GM19238 (cell line): ENCODE results near the gene NDUFAB1.
"Not testable (repeated sequence)": the region's sequence is repeated elsewhere in the genome, so short reads cannot be mapped to it uniquely, and the experiment has no call there.

ENCODE experiments used
- DNase-seq: peaks from one replicate; pipeline ENCODE4 v3.0.0; 2011; ENCODE audit warnings: low spot score; ENCODE audit not compliant: insufficient read length

Gene NDUFAB1

GRCh38 chr16:23595951-23596720 lies at the start of gene NDUFAB1:
NDUFAB1 (minus strand) TSS chr16:23596316; CDS start chr16:23596290, 26 bp downstream.
- peak; percentile 91 for DNase-seq

GRCh38 chr16:23642246-23642774 lies 46.2 kb upstream of the NDUFAB1 start:
- no peak for DNase-seq

- DNase-seq: peak; percentile 93
Observed at GRCh38 chr16:23640931-23641765, 45.0 kb upstream of the NDUFAB1 start, which contains the start of the genes DCTN5 and PALB2. DCTN5 (plus strand) TSS chr16:23641466; CDS start chr16:23641543, 77 bp downstream. PALB2 (minus strand) TSS chr16:23641310; CDS start chr16:23641157, 153 bp downstream.

- DNase-seq: no peak
Observed at GRCh38 chr16:23640615-23640930, 44.5 kb upstream of the NDUFAB1 start.

- no peak for DNase-seq
Observed at GRCh38 chr16:23635958-23636357, 39.8 kb upstream of the NDUFAB1 start.

- DNase-seq: no peak
Observed at GRCh38 chr16:23634461-23635036, 38.4 kb upstream of the NDUFAB1 start.

GRCh38 chr16:23631874-23632273 lies 35.8 kb upstream of the NDUFAB1 start:
- DNase-seq: not testable (repeated sequence)

GRCh38 chr16:23629516-23629915 lies 33.4 kb upstream of the NDUFAB1 start:
- no peak for DNase-seq

- DNase-seq: no peak
Observed at GRCh38 chr16:23624092-23624491, 28.0 kb upstream of the NDUFAB1 start.

GRCh38 chr16:23615805-23616204 lies 19.7 kb upstream of the NDUFAB1 start:
- no peak for DNase-seq

- no peak for DNase-seq
Observed at GRCh38 chr16:23611936-23612335, 15.8 kb upstream of the NDUFAB1 start.

- DNase-seq: not testable (repeated sequence)
Observed at GRCh38 chr16:23610905-23611304, 14.8 kb upstream of the NDUFAB1 start.

- DNase-seq: no peak
Observed at GRCh38 chr16:23609929-23610328, 13.8 kb upstream of the NDUFAB1 start.

- no peak for DNase-seq
Observed at GRCh38 chr16:23608194-23608593, 12.1 kb upstream of the NDUFAB1 start.

GRCh38 chr16:23607726-23608125 lies 11.6 kb upstream of the NDUFAB1 start:
- no peak for DNase-seq

GRCh38 chr16:23597003-23597756 lies 1.1 kb upstream of the NDUFAB1 start:
- DNase-seq: no peak

GRCh38 chr16:23595246-23595950 lies 718 bp downstream of the NDUFAB1 start:
- no peak for DNase-seq

GRCh38 chr16:23594186-23594585 lies 1.9 kb downstream of the NDUFAB1 start:
- DNase-seq: no peak

- DNase-seq: no peak
Observed at GRCh38 chr16:23590181-23590580, 5.9 kb downstream of the NDUFAB1 start.

GRCh38 chr16:23587726-23588125 lies 8.4 kb downstream of the NDUFAB1 start:
- no peak for DNase-seq
